ENCODE measurements around the gene OSGEP.

GRCh38 chr14:20421267-20421666 lies 33.3 kb downstream of the OSGEP start:
- no peak for TF ChIP-seq CTCF (IDR thresholded peaks at IDR 0.05)
- no peak for TF ChIP-seq EZH2 (IDR thresholded peaks at IDR 0.05)
